NB4 (cell line): ENCODE results near the gene CASKIN1.

Experiments used
- DNase-seq: peaks from one replicate; pipeline ENCODE4 v3.0.0; 2010; ENCODE audit warnings: low read depth
- H3K4me3 ChIP-seq: one replicate; pipeline ENCODE4 v1.5.1; 2011; ENCODE audit warnings: mild to moderate bottlenecking, low read depth, low read length, moderate library complexity
- MYC ChIP-seq: IDR thresholded peaks from 2 replicates; pipeline ENCODE4 v1.6.1; 2011; ENCODE audit warnings: low read depth, low read length
- POLR2A ChIP-seq: IDR thresholded peaks from 2 replicates; pipeline ENCODE4 v1.6.1; 2011; ENCODE audit warnings: mild to moderate bottlenecking; ENCODE audit not compliant: insufficient read length; ENCODE audit errors: extremely low read depth
- TF ChIP-seq, protein P1 (sequence below): IDR thresholded peaks from 2 replicates; pipeline ENCODE4 v1.6.1; 2011; ENCODE audit warnings: low read depth, low read length
- TF ChIP-seq, protein P2 (sequence below): IDR thresholded peaks from one replicate; pipeline ENCODE4 v1.5.1; 2012; ENCODE audit warnings: low read depth, low read length

The CASKIN1 gene

DNA sequence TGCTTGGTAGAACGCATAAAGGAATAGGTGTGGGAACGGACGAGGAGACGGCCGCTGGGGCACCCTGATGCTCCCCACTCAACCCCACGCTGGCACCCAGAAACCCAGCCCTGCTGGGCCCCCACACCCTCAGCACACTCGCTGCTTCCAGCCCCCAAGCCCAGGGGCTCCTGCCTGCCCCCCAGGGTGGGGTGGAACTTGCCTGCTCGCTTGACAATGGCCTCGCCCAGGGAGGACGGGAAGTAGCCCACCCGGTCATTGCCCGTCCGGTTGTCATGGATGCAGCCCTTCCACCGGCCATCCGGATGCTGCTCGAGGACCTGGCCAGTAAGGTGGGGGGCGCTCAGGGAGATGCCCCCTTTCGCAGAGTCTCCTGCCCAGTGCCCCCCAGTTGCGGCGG is 9.9 kb downstream of the CASKIN1 start:
- no peak for DNase-seq
- H3K4me3 ChIP-seq: no peak overlapping the region
- TF ChIP-seq, protein P1, sequence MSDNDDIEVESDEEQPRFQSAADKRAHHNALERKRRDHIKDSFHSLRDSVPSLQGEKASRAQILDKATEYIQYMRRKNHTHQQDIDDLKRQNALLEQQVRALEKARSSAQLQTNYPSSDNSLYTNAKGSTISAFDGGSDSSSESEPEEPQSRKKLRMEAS: no peak
- TF ChIP-seq, protein P2, sequence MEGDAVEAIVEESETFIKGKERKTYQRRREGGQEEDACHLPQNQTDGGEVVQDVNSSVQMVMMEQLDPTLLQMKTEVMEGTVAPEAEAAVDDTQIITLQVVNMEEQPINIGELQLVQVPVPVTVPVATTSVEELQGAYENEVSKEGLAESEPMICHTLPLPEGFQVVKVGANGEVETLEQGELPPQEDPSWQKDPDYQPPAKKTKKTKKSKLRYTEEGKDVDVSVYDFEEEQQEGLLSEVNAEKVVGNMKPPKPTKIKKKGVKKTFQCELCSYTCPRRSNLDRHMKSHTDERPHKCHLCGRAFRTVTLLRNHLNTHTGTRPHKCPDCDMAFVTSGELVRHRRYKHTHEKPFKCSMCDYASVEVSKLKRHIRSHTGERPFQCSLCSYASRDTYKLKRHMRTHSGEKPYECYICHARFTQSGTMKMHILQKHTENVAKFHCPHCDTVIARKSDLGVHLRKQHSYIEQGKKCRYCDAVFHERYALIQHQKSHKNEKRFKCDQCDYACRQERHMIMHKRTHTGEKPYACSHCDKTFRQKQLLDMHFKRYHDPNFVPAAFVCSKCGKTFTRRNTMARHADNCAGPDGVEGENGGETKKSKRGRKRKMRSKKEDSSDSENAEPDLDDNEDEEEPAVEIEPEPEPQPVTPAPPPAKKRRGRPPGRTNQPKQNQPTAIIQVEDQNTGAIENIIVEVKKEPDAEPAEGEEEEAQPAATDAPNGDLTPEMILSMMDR: no peak
- TF ChIP-seq MYC (no peak), POLR2A (no peak)

DNA sequence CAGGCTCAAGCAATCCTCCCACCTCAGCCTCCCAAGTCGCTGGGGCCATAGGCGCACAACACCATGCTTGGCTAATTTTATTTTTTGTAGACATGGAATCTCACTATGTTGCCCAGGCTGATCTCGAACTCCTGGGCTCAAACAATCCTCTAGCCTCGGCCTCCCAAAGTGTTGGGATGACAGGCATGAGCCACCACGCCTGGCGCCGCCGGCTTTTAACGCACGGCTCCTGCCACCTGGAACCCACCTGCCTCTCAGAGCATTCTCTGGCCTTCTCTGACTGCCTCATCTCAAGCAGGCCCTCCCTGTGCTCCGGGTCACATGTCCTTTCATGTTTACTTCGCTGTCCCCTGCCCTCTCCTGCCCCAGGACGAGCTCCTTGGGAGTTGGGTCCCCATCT is 10.3 kb downstream of the CASKIN1 start:
- H3K4me3 ChIP-seq: no peak overlapping the region
- TF ChIP-seq, protein P2: no peak
- TF ChIP-seq, protein P1: no peak
- no peak for TF ChIP-seq MYC
- TF ChIP-seq POLR2A: no peak
- DNase-seq: no peak

DNA sequence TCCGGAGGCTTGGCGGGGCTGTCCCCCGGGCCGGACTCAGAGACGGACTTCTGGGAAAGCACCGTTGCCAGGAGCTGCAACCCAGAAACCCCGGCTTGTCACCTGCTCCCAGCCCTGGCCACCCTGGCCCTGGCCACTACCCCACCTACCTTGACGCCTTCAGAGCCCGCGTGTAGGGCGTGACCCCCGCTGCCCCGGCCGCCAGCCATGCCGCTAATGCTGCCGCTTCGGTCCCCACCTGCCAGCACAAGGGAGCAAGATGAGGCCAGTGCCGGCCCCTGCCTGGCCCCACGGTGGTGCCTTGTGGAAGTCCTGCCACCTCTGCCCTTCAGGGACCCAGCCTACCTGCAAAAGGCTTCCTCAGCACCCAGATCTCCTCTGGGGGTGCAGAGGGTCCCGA is 11.4 kb downstream of the CASKIN1 start:
- TF ChIP-seq, protein P1: no peak
- TF ChIP-seq, protein P2: no peak
- TF ChIP-seq POLR2A: no peak
- no peak for TF ChIP-seq MYC
- no peak for DNase-seq
- H3K4me3 ChIP-seq: no peak overlapping the region

DNA sequence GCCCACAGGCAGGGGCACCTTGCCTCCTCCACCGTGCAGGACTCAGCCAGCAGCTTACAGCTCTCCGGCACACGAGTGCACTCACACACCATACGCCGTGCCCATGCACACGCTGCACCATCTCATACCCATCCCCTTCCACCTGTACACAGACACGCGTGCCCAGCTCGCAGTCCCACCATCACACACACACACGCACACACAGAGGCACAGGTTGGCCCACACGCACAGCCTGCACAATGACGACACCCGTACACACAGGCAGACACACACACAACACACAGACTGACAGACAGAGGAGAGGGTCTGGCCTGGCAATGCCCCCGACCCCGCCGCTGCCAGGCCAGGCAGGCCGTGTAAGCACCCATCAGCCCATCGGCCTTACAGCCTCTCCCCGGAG is 12.1 kb downstream of the CASKIN1 start:
- no peak overlapping the region for H3K4me3 ChIP-seq
- TF ChIP-seq, protein P1: no peak
- TF ChIP-seq, protein P2: no peak
- TF ChIP-seq POLR2A (no peak), MYC (no peak)
- no peak for DNase-seq

DNA sequence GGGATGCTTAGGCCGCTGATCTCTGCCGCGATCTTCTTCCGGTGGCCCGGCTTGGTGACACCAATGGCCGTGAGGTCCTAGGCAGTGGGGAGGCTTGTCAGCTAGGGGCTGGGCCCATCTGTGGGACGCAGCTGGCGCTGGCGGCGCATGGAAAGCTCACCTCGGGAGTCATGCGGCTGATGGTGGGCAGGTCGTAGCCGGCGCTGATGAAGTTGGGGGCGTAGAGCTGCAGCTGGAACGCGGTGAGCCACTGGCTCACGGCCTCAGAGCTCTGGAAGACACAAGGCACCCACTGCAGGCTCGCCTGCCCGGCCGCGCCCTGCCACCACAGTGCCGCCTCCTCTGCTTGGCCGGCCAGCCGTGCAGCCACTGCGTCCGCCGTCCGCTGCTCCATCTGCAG is 12.7 kb downstream of the CASKIN1 start:
- no peak for DNase-seq
- no peak for TF ChIP-seq MYC
- TF ChIP-seq, protein P1: no peak
- no peak for TF ChIP-seq POLR2A
- TF ChIP-seq, protein P2: no peak
- no peak overlapping the region for H3K4me3 ChIP-seq

DNA sequence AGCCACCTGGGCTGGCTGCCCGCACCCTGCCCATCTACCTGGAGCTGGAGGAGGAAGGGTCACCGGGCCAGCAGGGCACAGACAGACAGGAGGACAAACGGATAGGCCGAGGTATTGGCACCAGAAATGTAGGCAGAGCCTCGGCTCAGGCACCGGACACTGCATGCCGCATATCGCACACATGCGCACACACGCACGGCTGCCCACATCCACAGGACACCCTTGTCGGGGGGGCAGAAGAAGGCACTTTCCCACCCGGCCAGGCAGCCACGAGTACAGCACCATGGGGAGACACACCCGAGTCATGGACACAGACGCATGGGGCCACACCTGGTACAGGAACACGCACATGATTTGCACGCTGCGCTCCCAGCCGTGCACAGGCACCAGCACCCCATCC is 14.5 kb downstream of the CASKIN1 start:
- TF ChIP-seq, protein P2: no peak
- TF ChIP-seq POLR2A (no peak), MYC (no peak)
- TF ChIP-seq, protein P1: no peak
- DNase-seq: no peak
- no peak overlapping the region for H3K4me3 ChIP-seq
